Ureter (tissue), 1 donor: ENCODE measurements around the gene HIPK2. TPM values are rescaled to one million over a fixed set of nuclear protein-coding genes. Genes with fewer than 3 reads are reported as not detected.

Source experiments
- DNase-seq: peaks from one replicate; pipeline ENCODE4 v3.0.0-alpha.2; 2020; ENCODE audit warnings: low spot score
- total RNA-seq: library from RNA; stranded (reverse); gene quantifications from one replicate; pipeline ENCODE4 v1.2.4, GENCODE V29; 2023
- donor health status: DM: yes; HTN: yes; CAD: no.

HIPK2 gene
- total RNA-seq: 48.2 TPM

DNA sequence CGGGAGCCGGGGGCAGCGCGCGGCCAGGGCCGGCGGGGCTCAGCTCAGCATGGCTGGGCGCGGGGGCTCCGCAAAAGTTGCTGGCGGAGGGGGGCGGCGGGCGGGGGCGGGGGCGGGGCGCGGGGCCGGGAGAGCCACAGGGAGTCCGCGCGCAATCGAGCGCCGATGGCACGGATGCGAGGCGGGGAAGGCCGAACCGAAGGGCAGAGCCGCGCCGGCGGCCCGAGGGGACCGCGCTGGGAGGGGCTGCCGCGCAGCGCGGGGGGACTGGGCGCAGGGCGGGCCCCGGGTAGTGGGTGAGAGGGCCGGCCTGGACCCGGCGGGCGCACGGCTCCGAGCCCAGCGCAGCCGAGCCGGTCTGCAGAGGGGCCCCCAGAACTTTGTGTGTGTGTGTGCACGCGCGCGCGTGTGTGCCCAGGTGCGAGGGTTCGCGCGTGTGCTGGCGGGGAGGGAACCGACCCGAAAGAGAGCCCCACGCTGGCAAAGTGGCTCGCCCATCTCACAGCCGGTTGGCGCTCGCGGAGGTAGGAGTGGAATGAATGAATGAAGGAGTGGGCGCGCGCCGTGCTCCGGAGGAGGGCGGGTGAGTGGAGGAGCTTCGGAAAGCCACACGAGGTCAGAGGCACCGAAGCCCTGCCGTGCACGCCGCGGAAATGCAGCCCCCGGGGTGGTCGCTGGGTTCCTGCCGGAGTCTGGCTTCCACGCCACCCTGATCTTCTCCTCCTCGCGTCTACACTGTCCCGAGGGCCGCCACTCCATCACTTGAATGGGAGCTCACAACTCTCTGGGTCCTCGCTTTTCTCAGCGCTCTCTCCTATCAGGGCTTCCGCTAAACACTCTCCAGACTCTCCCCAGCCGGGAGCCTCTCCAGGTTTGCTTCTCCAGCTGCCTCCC, at the start of gene HIPK2:
Gene HIPK2, minus strand, starts transcription at position 51 of the 894 bp plus-strand sequence. CDS start 375 bp downstream, outside the sequence.
- DNase-seq: peak; percentile 71

DNA sequence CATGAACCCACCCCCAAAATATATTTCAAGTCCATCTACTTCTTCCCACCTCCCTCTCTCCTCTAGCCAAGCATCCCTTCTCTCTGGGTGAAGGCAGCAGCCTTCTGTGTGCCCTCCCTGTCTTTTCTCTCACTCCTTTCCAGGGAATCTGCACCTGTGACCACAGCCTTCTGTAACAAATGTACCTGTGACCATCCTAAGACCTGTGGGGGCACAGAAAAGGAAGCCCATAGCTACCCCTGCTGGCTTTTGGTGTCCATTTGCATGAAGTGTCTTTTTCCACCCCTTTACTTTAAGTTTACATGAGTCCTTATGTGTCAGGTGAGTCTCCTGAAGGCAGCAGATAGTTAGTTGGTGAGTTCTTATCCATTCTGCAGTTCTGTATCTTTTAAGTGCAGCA, 49.2 kb upstream of the HIPK2 start:
- DNase-seq: no peak

DNA sequence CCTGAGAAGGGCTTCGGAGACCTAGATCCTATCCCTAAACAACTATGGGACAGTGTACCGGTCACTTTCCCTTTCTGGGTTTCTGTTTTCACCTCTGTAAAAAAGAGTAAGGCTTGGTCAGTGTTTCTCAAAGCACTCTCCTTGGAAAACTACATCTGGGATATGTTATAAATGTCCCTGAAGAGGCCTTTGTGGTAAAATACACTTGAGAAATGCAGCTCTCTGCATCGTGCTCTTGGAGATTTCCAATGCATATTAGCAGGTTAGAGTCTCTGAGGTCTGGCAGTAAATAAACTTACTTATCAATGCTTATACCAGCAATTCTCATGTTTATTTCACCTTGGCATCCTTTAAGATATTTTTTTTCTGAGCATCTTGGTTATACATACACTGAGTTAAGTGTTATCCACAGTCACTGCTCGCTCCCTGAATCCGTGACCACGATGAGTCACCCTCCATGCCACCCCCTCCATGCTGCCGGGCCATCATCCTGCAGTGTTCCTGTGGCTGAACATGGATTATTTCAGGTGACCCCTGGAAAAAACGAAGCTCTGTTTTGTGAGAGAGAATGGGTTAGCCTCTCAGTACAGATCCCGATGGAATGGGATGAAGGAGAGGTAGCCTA, 48.0 kb upstream of the HIPK2 start:
- no peak for DNase-seq

DNA sequence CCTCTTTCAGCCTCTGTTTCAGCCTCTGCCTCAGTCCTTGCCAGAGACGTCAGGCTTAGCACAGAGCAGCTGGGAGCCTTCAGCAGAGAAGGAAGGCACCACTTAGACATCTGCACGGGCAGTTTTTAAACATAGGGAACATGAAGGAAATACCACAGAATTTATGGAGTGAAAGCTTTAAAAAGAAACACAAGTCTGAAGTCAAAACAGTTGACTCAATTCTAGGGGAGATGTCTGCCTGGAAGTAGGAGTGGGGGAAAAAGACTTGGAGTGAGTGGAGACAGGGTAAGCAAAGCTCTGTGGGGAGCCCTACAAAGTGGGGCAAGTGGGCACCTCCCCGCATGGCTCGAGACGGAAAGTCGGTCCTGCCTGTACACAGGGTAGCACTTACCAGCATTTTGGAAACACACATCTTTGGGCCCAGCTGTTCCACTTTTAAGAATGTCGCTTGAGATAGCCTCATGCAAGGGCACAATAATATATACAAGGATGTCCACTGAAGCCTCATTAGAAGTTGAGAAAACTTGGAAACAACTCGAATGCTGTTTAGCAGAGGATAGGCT, 46.2 kb upstream of the HIPK2 start:
- DNase-seq: no peak

DNA sequence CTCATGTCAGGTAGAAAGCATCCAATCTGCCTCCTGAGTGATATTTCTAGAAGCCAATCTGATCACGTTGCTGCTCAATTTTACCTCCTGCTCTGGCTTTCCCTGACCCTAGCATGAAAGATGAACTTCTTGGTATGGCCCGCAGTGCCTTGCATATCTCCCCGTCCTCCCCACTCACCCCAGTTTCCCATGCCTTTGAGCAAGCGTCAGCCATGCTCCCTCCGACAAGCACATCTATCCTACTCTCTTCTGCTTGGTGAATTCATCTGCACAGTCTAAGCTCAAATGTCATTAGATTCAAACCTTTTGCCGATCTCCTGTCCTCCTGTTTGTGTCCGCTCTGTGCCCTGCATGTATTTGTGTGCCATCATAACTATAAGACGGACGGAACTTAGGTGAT, 45.1 kb upstream of the HIPK2 start:
- no peak for DNase-seq

DNA sequence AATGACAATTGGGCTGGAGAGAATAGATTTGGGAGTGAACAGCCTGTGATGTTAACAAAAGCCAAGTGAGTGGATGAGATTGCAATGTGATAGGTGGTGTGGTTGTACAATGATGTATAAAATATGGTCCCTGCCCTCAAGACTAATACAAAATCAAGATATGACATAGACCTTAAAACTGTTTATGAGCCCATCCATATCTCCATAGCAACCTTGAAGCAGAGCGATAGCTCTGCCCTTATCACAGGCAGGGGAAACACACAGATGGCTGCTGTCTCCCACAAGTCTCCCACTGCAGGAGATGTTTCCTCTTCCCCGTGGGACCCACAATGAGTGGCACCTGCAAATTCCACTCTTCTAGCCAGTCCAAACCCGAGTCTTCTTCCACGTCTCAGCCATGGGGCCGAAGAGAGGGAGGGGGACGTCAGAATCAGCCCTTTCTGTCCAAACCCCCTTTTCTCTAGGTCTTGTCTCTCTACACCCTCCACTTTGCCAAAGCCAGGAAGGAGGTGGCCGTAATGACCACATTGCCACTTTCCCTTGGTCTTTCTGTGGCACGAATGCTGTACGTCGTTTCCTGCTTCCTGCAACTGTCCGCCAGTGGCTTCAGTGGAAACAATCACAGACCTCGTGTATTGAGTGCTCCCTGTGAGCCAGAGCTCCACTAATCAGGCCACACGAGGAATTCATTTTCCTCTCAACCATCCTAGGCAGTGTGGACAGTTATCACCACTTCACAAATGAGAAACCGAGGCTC, 43.7 kb upstream of the HIPK2 start:
- no peak for DNase-seq

DNA sequence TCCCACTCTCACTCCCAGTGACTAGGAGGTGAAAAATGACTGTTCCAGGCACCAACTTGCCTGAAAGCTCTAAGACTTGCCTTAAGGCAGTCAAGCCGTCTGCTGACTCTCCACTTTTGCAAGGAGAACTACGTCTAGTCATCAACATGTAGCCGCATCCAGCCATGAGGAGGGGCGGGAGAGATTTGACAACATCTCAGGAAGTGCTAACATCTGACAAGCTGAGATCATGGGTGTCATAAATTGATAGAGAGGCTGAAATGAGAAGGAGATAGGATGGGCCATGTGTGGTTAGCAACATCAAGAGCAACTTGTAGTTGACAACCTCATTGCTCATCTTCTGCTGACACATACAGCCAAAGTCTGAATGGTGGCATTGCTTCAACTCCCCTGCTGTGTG, 42.3 kb upstream of the HIPK2 start:
- no peak for DNase-seq

DNA sequence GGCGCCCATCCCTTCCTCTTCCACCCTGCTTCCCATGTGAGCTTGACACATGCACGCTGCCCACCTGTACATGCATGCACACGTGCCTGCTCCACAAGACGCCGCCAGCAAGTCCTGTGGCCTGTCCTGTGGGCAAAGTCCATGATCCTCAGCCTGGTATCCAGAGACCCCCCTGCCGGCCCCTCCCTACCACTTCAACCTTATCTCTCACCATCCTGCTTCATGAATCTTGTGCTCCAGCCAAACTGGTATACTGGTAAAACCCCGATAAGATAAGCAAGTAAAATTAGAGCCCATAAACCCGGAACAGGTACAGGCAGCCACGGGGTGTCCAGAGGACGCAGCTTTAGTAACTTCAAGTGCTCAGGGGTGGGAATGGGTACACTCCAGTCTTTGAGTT, 39.5 kb upstream of the HIPK2 start:
- DNase-seq: no peak

DNA sequence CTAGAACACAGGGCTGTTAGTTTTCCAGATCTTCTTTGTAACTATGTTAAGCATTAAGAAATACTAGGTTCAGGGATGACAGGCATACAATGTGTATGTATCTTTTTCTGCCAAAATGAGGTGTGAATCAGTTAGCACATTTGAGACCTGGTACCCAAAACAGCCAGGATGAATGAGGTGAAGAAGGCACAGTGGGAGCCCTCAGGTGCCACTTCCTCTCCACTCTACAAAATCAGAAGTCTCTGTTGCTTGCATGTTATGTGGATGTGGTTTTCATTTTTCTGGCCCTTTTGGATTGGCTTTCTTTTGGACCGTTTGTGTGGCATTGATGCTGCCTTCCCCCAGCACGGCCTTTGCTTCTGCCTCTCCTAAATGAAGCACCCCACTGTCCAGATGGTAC, 35.9 kb upstream of the HIPK2 start:
- DNase-seq: no peak

DNA sequence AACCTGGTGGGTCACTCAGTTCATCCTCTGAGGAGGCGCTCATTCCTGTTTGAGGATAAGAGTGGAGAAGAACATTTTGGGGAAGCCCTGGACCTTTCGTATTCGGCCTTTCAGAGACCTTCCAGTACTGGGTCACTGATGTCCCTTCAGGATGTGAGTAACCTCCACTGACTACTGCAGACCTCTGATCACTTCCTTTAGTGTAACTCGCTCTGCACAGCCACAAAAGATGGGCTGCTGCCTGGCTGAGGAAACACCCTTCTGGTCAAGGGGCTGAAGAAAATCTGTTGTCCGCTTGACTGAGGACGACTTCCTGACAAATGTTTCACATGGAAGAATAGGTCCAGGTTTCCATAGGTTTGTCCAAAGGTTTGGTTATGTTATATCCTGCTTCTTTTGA, 35.4 kb upstream of the HIPK2 start:
- DNase-seq: no peak

DNA sequence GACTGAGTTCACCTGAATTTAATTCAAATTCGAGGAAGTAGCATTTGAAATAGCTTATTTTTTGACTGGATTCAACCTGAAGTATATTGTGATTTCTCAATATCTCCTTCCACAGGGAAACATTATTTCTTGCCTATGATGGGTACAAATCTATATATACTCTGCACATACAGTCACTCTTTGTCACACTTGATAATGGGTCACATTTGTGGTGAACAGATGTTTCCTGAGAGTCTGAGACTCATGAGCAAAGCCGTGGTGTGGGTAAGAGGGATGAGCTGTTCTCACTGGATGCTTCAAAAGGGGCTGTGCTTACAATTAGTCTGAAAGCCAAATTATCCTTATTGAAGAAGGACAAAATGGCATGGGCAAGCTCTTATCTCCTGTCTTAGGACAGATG, 33.3 kb upstream of the HIPK2 start:
- no peak for DNase-seq

DNA sequence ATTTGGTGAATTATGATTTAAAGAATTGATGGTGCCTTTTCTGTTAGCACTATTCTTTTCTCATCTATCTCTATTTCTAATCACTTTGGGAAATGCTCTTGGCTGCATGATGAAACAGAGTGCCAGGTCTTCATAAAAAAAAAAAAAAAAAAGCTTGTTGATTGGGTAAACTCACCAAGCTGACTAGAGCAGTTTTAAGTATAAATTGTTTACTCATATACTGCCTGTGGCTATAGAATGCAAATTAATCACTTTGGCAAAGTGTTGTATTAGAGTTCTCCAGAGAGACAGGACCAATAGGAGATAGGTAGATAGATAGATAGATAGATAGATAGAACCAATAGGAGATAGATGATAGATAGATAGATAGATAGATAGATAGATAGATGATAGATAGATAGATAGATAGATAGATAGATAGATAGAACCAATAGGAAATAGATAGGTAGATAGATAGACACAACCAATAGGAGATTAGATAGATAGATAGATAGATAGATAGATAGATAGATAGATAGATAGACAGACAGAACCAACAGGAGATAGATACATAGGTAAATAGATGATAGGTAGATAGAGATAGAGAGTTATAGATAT, 31.1 kb upstream of the HIPK2 start:
- no peak for DNase-seq

DNA sequence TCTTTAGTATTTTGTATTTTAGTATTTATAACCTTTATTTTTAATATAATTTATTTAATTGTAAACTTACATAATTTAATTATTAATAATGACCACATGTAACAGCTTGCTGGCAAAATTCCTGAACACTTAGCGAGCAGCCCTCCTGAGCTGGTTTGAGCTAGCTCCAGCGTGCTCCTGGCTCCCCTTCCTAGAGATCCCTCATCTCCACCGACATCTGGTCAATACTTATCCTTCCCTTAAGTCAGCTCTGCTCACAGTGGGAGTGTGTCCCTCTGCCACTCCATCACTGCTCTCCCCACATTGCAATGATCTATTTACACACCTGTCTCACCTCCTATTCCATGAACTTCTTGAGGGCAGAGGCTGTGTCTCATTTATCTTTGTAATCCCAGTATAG, 30.6 kb upstream of the HIPK2 start:
- DNase-seq: no peak

DNA sequence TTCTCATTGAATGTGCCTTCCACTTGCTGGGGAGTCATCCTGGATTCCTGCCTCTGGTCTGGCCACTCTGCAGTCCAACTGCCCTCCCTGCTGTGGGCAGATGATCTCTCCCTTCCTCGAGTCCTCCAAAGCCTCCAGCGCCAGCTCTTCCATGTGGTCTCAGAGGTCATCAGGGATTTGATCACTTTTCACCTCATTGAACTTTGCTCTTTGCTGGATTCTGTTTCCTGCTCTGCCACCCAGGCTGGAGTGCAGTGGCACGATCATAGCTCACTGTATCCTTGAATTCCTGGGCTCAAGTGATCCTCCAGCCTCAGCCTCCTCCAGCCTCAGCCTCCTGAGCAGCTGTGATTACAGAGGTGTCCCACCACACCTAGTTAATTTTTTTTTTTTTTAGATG, 29.2 kb upstream of the HIPK2 start:
- DNase-seq: no peak

DNA sequence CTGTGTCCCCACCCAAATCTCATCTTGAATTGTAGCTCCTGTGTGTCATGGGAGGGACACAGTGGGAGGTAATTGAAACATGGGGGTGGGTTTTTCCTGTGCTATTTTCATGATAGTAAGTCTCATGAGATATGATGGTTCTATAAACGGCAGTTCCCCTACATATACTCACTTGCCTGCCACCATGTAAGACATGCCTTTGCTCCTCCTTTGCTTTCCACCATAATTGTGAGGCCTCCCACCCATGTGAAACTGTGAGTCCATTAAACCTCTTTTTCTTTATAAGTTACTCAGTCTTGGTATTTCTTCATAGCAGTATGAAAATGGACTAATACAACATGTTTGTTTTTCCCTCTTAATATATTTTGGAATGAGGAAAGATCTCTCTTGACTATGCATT, 26.8 kb upstream of the HIPK2 start:
- no peak for DNase-seq

DNA sequence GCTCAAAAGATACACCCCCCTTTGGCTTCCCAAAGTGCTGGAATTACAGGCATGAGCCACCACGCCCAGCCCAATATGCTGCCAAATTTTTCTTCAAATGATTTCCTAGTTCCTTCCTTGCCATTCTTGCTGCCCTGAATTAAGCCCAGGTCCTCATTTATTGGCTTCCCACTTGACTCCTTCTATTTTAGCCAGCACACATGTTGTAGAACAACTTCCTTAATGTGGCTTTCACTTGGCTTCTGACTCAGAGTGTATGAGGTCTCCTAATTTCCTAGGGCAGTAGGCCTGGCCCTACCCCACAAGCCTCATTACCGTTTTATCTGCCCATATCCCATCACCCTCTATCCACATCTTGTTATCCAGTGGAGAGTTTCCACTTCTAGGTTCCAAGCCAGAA, 21.8 kb upstream of the HIPK2 start:
- DNase-seq: no peak

DNA sequence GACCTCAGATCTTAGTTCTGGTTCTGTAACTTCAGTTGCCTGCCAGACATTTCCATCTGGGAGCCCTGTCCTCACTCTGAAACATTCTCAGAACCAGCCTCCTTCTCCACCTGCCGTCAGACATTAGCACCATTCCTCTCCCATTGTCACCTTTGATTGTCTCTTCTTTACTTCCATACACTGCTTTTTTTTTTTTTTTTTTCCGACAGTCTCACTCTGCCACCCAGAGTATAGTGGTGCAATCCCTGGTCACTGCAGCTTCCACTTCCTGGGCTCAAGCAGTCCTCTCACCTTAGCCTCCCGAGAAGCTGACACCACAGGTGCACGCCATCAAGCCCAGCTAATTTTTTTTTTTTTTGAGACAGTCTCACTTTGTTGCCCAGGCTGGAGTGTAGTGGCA, 21.1 kb upstream of the HIPK2 start:
- DNase-seq: no peak

DNA sequence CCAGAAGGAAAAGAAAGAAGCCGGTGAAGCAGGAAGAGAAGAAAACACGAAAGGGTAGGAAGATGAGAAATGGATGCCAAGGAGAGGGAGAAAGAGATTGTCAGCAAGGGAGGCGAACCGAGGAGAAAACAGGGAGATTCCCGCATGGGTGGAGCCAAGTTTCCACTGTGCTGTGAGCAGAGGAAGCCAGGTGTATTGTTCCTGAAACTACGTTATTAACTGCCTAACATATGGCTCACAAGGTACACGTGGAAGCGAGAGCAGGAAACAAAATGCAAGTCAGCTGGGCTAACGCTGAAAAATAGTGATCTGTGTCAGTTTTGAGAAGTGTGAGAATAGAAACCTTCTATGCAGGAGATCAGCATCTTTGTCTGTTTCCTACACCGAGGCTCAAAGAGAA, 20.4 kb upstream of the HIPK2 start:
- no peak for DNase-seq

DNA sequence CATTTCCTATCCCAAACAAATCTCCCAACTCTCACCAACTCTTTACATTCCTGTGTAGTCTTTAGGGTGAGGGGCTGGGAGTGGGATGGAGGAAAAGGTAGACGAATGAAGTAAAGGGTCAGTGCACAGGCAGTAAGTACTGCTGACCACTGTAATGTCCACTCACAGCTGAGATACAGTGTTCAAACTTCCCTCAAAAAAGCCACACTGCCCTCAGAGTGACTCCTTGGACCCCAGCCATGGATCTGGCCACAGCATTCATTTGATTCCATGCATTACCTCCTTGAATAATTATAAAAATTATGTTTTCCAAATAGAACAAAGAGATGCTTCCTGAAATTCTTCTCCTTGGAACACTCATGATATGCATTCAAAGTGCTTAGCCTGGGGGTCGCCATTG, 19.8 kb upstream of the HIPK2 start:
- DNase-seq: no peak

DNA sequence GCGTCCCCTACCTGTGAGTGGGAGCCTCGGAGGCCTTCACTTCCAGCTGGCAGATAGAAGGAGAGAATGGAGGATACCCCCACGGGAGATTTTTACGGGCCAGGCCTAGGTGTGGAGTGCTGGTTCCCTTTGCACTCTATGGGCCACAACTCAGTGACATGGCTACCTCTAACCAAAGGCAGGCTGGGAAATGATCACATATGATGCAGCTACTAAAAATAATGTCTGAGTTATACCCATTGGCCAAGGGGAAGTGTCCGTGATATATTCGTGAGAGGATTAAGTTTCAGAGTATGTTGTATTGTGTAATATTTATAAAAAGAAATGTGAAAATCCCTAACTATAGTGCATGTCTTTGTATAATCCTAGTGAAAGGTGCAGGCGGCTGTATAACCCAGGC, 13.5 kb upstream of the HIPK2 start:
- no peak for DNase-seq

DNA sequence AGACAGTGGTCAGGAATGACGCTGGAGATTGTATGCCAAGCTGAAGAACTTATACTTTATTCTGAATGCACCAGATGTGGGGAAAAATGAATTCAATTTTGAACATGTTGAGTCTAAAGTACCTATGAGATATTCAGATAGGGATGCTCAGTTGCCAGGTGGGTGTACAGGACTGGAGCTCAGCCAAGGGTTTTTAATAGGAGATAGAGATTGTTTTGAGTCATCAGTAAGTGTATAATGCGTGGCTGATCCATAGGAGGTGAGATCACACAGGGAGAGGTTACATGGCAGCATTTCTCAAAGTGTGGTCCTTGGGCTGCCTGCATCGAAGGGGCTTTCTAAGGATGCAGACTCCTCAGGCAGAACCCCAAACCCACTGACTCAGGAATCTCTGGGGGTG, 6.8 kb upstream of the HIPK2 start:
- DNase-seq: no peak
